Mesenchymal stem cell (in vitro differentiated cells and primary cell): ENCODE data around the gene HK1.

Experiments
- DNase-seq: peaks from one replicate; pipeline ENCODE4 v3.0.0-alpha.2; 2013
- H2AFZ ChIP-seq: one replicate; pipeline ENCODE4 v1.6.1; 2013; ENCODE audit warnings: low read depth, mild to moderate bottlenecking, control low read depth, inconsistent platforms, low read length, moderate library complexity
- H2AK5ac ChIP-seq: 2 replicates; pipeline ENCODE4 v1.6.1; 2013; ENCODE audit warnings: low read length, moderate library complexity, mild to moderate bottlenecking, inconsistent platforms; ENCODE audit not compliant: severe bottlenecking
- H2BK120ac ChIP-seq: one replicate; pipeline ENCODE4 v1.6.1; 2013; ENCODE audit warnings: low read depth, mild to moderate bottlenecking, inconsistent platforms, low read length, moderate library complexity
- H2BK12ac ChIP-seq, 2 experiments: one replicate each; pipeline ENCODE4 v1.6.1; 2013; ENCODE audit warnings: inconsistent platforms in 2 of 2, low read length in 2 of 2, mild to moderate bottlenecking in 2 of 2, moderate library complexity in 2 of 2, control low read depth in 1 of 2
- H2BK15ac ChIP-seq: one replicate; pipeline ENCODE4 v1.6.1; 2013; ENCODE audit warnings: mild to moderate bottlenecking, low read depth, inconsistent platforms; ENCODE audit not compliant: poor library complexity, severe bottlenecking
- H2BK5ac ChIP-seq: 2 replicates; pipeline ENCODE4 v1.6.1; 2013; ENCODE audit warnings: low read depth, mild to moderate bottlenecking, low read length, control low read depth, inconsistent platforms; ENCODE audit not compliant: poor library complexity, severe bottlenecking
- H3K14ac ChIP-seq, 2 experiments: one replicate each; pipeline ENCODE4 v1.6.1; 2013; ENCODE audit warnings: inconsistent platforms in 2 of 2, low read length in 2 of 2, control low read depth in 1 of 2, mild to moderate bottlenecking in 1 of 2, moderate library complexity in 1 of 2
- H3K18ac ChIP-seq, 2 experiments: one replicate each; pipeline ENCODE4 v1.6.1; 2013; ENCODE audit warnings: inconsistent platforms in 2 of 2, low read length in 2 of 2, control low read depth in 1 of 2, low read depth in 1 of 2, mild to moderate bottlenecking in 1 of 2
- H3K23ac ChIP-seq, 2 experiments: one replicate each; pipeline ENCODE4 v1.6.1; 2013; ENCODE audit warnings: inconsistent platforms in 2 of 2, low read length in 2 of 2, mild to moderate bottlenecking in 2 of 2, moderate library complexity in 2 of 2, control low read depth in 1 of 2
- H3K27ac ChIP-seq: 2 replicates; pipeline ENCODE4 v1.5.1; 2013; ENCODE audit warnings: mild to moderate bottlenecking, moderate library complexity, low read length, control low read depth, inconsistent platforms; ENCODE audit not compliant: poor library complexity, severe bottlenecking
- H3K27me3 ChIP-seq, 2 experiments: 2 replicates each; pipeline versions ENCODE4 v1.6.1 to v1.7.0; 2013; ENCODE audit warnings: low read length in 2 of 2, mild to moderate bottlenecking in 2 of 2, moderate library complexity in 2 of 2, control low read depth in 1 of 2, inconsistent platforms in 1 of 2; ENCODE audit not compliant: control insufficient read depth in 1 of 2, insufficient read depth in 1 of 2
- H3K36me3 ChIP-seq, 2 experiments: 2 replicates each; pipeline versions ENCODE4 v1.6.1 to v1.7.0; 2013; ENCODE audit warnings: low read length in 2 of 2, control low read depth in 1 of 2, inconsistent platforms in 1 of 2, low read depth in 1 of 2, mild to moderate bottlenecking in 1 of 2; ENCODE audit not compliant: insufficient read depth in 2 of 2, control insufficient read depth in 1 of 2
- H3K4ac ChIP-seq, 2 experiments: one replicate each; pipeline ENCODE4 v1.6.1; 2013; ENCODE audit warnings: inconsistent platforms in 2 of 2, low read length in 2 of 2, mild to moderate bottlenecking in 2 of 2, moderate library complexity in 2 of 2, control low read depth in 1 of 2, low read depth in 1 of 2
- H3K4me1 ChIP-seq: 2 replicates; pipeline ENCODE4 v1.6.1; 2013; ENCODE audit warnings: low read depth, low read length, control low read depth; ENCODE audit not compliant: control insufficient read depth, insufficient read depth
- H3K4me2 ChIP-seq: 2 replicates; pipeline ENCODE4 v1.6.1; 2013; ENCODE audit warnings: low read length, mild to moderate bottlenecking, inconsistent platforms; ENCODE audit not compliant: poor library complexity, severe bottlenecking
- H3K4me3 ChIP-seq, 2 experiments: 2 replicates each; pipeline versions ENCODE4 v1.5.1 to v1.7.0; 2013; ENCODE audit warnings: low read length in 2 of 2, mild to moderate bottlenecking in 2 of 2, control low read depth in 1 of 2, low read depth in 1 of 2; ENCODE audit not compliant: insufficient read depth in 1 of 2
- H3K79me1 ChIP-seq: replicated peaks from 2 replicates; pipeline ENCODE4 v1.6.1; 2013; ENCODE audit warnings: mild to moderate bottlenecking, control low read depth, low read length, inconsistent platforms; ENCODE audit not compliant: poor library complexity, severe bottlenecking
- H3K9ac ChIP-seq: 2 replicates; pipeline ENCODE4 v1.7.0; 2013; ENCODE audit warnings: mild to moderate bottlenecking, low read length, moderate library complexity
- H3K9me3 ChIP-seq: 2 replicates; pipeline ENCODE4 v1.7.0; 2013; ENCODE audit warnings: mild to moderate bottlenecking, low read length; ENCODE audit not compliant: control insufficient read depth
- H4K8ac ChIP-seq: one replicate; pipeline ENCODE4 v1.6.1; 2013; ENCODE audit warnings: inconsistent platforms, mild to moderate bottlenecking, low read length, moderate library complexity
- H4K91ac ChIP-seq: one replicate; pipeline ENCODE4 v1.6.1; 2013; ENCODE audit warnings: mild to moderate bottlenecking, low read length, inconsistent platforms
- WGBS: methylation state at CpG from one replicate; pipeline ENCODE4 v1.1.7; 2013; ENCODE audit warnings: mixed read lengths; 5-methylcytosine and 5-hydroxymethylcytosine counted together

HK1 gene

DNA sequence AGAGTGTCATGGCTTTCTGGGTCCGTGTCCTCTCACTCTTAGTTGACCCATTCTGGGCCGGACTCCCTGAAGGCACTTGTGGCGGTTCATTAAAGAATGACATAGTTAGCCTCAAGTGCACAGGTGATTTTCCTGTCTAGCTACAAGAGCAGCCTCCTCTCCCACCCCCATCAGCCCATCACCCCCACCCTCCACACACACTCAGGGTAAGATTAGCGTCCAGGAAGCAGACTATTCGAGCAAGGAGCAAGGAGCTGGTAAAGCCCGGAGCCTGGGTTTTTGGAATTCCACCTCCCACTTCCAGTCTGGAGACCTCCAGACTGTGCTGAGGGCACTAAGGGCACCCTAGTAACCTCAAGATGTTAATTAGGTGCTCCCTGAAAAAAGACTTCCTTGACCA is 98.9 kb downstream of the HK1 start:
- Histone ChIP-seq H3K27me3 (no peaks in the 10 kb centered on the region), H3K14ac (no peak overlapping the region), H2BK12ac (no peak overlapping the region), H2BK5ac (no peak overlapping the region), H3K27ac (no peak overlapping the region), H3K4me1 (peaks cover 4% of the 10 kb centered on the region), H3K9me3 (no peaks in the 10 kb centered on the region), H3K9ac (no peak overlapping the region), H3K79me1 (peaks cover 33% of the 10 kb centered on the region), H2BK15ac (no peak overlapping the region), H2AFZ (no peak overlapping the region), H2AK5ac (no peak overlapping the region), H3K18ac (no peak overlapping the region), H3K23ac (no peak overlapping the region), H4K8ac (no peak overlapping the region), H3K4me2 (no peak overlapping the region), H2BK120ac (no peak overlapping the region), H3K36me3 (peaks cover 59 to 75% of the 10 kb centered on the region in 2 experiments), H3K4ac (no peak overlapping the region), H4K91ac (no peak overlapping the region), H3K4me3 (no peak overlapping the region)
- DNase-seq = no peak
- WGBS = 84% methylated on average over 6 of the region's 6 CpGs

DNA sequence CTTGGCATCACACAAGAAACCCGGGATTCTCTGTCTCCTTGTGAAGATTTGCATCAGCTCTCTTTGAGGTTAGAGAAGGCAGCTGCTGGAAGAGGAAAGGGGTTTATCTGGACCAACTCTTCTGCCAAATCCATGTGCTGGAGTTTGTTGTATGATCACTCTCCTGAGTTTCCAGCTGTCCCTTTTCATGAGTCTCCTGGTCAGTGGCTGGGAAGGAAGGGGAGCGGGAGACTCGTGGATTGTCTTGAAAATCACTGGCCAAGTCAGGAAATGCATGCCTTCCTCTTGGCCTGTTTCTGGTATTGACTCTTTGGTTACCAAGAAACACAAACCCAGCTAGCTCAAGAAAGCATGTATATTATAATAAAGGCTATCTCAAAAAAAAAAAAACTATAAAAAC is 99.6 kb downstream of the HK1 start:
- no peak for DNase-seq
- Histone ChIP-seq H3K18ac (no peak overlapping the region), H2AFZ (no peak overlapping the region), H3K23ac (no peak overlapping the region), H3K4me1 (peaks cover 9% of the 10 kb centered on the region), H3K9ac (no peak overlapping the region), H3K4ac (no peak overlapping the region), H4K8ac (no peak overlapping the region), H2BK5ac (no peak overlapping the region), H3K9me3 (no peaks in the 10 kb centered on the region), H3K14ac (no peak overlapping the region), H2AK5ac (no peak overlapping the region), H3K4me3 (no peak overlapping the region), H4K91ac (no peak overlapping the region), H2BK120ac (no peak overlapping the region), H2BK15ac (no peak overlapping the region), H3K36me3 (peaks cover 63 to 75% of the 10 kb centered on the region in 2 experiments), H3K27ac (no peak overlapping the region), H3K27me3 (no peaks in the 10 kb centered on the region), H3K4me2 (no peak overlapping the region), H2BK12ac (no peak overlapping the region), H3K79me1 (peaks cover 33% of the 10 kb centered on the region)
- WGBS = 67% methylated on average over 3 of the region's 3 CpGs

DNA sequence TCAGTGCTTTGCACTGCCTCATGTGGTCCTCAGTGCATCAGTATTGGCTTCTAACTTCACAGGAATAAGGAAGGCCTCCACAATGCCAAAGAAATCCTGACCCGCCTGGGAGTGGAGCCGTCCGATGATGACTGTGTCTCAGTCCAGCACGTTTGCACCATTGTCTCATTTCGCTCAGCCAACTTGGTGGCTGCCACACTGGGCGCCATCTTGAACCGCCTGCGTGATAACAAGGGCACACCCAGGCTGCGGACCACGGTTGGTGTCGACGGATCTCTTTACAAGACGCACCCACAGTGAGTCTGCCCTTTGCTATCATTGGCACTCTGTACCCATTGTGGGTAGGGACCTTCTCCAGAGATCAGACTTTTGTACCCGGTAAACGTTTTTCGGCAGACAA is 101.5 kb downstream of the HK1 start:
- no peak overlapping the region for H3K4me2 ChIP-seq
- no peak for DNase-seq
- 98% methylated on average over 16 of the region's 16 CpGs for WGBS
- no peak overlapping the region for H3K23ac ChIP-seq
- H3K18ac ChIP-seq = no peak overlapping the region
- H2BK15ac ChIP-seq = no peak overlapping the region
- H3K4me1 ChIP-seq = peaks cover 15% of the 10 kb centered on the region
- no peak overlapping the region for H3K9ac ChIP-seq
- H2AFZ ChIP-seq = no peak overlapping the region
- no peak overlapping the region for H4K91ac ChIP-seq
- H3K14ac ChIP-seq = no peak overlapping the region
- no peak overlapping the region for H2BK12ac ChIP-seq
- H2AK5ac ChIP-seq = no peak overlapping the region
- no peak overlapping the region for H2BK5ac ChIP-seq
- H3K4me3 ChIP-seq = no peak overlapping the region
- H3K79me1 ChIP-seq = peaks cover 24% of the 10 kb centered on the region
- peaks cover 56 to 66% of the 10 kb centered on the region in 2 experiments for H3K36me3 ChIP-seq
- no peak overlapping the region for H4K8ac ChIP-seq
- no peaks in the 10 kb centered on the region for H3K9me3 ChIP-seq
- H3K27ac ChIP-seq = no peak overlapping the region
- no peak overlapping the region for H2BK120ac ChIP-seq
- H3K27me3 ChIP-seq = no peaks in the 10 kb centered on the region
- no peak overlapping the region for H3K4ac ChIP-seq

DNA sequence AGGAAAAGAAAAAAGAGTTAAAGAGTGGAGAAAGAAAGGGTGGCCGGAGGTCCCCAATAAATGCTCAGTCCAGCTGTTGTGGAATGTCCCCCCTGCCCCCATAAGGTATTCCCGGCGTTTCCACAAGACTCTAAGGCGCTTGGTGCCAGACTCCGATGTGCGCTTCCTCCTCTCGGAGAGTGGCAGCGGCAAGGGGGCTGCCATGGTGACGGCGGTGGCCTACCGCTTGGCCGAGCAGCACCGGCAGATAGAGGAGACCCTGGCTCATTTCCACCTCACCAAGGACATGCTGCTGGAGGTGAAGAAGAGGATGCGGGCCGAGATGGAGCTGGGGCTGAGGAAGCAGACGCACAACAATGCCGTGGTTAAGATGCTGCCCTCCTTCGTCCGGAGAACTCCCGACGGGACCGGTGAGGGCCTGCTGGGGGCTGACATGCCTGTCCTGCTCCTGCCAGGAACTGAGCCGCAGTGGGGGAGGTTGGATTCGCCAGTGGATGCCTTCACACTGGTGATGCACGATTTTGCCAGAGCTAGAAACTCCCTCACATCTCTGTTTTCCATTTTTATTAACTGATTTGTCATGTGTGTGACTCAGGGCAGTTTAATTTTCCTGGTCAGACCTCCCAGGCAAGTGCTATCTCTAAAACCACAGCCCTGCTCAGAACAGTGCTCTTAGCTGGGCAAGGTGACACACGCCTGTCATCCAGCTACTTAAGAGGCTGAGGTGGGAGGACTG is 104.3 kb downstream of the HK1 start:
- Histone ChIP-seq H3K27ac (peak overlapping the region; percentile 78), H3K9ac (peak overlapping the region; percentile 73), H2AFZ (no peak overlapping the region), H3K4ac (no peak overlapping the region), H3K18ac (peak overlapping the region in 1 of 2 experiments; percentile 18), H3K27me3 (no peaks in the 10 kb centered on the region), H2AK5ac (peak overlapping the region; percentile 88), H2BK15ac (no peak overlapping the region), H2BK12ac (no peak overlapping the region), H3K79me1 (peaks cover 11% of the 10 kb centered on the region), H2BK120ac (no peak overlapping the region), H4K91ac (peak overlapping the region; percentile 37), H4K8ac (peak overlapping the region; percentile 8), H3K4me2 (no peak overlapping the region), H3K9me3 (no peaks in the 10 kb centered on the region), H3K4me3 (no peak overlapping the region), H3K36me3 (peaks cover 46 to 76% of the 10 kb centered on the region in 2 experiments), H3K23ac (no peak overlapping the region), H2BK5ac (peak overlapping the region; percentile 48), H3K4me1 (peaks cover 13% of the 10 kb centered on the region), H3K14ac (no peak overlapping the region)
- WGBS = 87% methylated on average over 24 of the region's 26 CpGs
- DNase-seq = peak; percentile 74
